Adrenal gland (tissue), 5 donors: ENCODE results near the gene PRR20A.

Experiments
- CTCF ChIP-seq, 6 experiments: fragments of 450-650 bp in 4 of 6; fragments of 200-600 bp in 2 of 6; sonication (generic) in 1 of 6; IDR thresholded peaks; 1 replicate in 5 of 6; 2 replicates in 1 of 6; pipeline versions ENCODE4 v1.5.1 to v1.8.0; 2016 to 2021; ENCODE audit warnings: antibody characterized with exemption in 6 of 6, mild to moderate bottlenecking in 2 of 6, moderate library complexity in 1 of 6
- POLR2A ChIP-seq, 2 donors: fragments of 450-650 bp; IDR thresholded peaks; one replicate each; pipeline ENCODE4 v1.6.1; 2017; ENCODE audit warnings: antibody characterized with exemption in 2 of 2, mild to moderate bottlenecking in 2 of 2, moderate library complexity in 1 of 2
- donor health status: DM: no; HTN: no; CAD: no.

DNA sequence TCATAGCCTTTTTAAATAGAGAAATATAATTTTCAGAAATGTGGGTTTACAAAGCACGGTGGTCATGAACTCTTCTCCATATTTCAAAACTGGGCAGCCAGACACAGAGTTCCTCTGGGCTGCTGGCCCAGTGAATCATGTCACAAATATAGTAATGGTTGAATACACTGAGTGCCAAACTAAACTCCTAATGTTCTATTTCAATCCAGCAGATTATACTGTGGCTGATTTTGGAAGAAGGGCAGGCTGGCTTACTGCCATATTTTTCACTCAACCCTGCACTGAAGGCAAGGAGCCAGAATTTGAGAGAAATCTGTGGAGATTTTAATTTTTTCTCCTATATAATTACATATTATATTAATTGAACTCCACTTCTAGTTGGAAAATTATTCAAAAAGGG is 17.0 kb upstream of the PRR20A start:
- TF ChIP-seq CTCF (IDR thresholded peaks at IDR 0.05) (no peak), POLR2A (IDR thresholded peaks at IDR 0.05) (no peak)
